OCI-LY7 (cell line): ENCODE results near the gene EPS15. TPM values are rescaled to one million over a fixed set of nuclear protein-coding genes. Genes with fewer than 3 reads are reported as not detected.

Experiments used
- BruUV-seq: library from RNA; stranded (reverse); fragments of 400-500 nt; replicated peaks from 2 replicates; lab custom pipeline; 2021; lab: Mats Ljungman, UMichigan
- CTCF ChIA-PET: fragments of 300-600 bp; sonication (Branson Sonifier 250); formaldehyde crosslinking; loops from one replicate; lab custom pipeline; 2022; ENCODE audit warnings: antibody characterized with exemption; ENCODE audit not compliant: unreplicated experiment; lab: Charles Lee
- POLR2A ChIA-PET: fragments of 300-600 bp; sonication (Branson Sonifier 250); formaldehyde crosslinking; loops from one replicate; lab custom pipeline; 2022; ENCODE audit warnings: antibody characterized with exemption; lab: Charles Lee
- DNase-seq: peaks from one replicate; pipeline ENCODE4 v3.0.0-alpha.2; 2015; ENCODE audit warnings: low spot score
- H2AFZ ChIP-seq: fragments of 200-600 bp; sonication (generic), shearing (Covaris generic); 2 replicates; pipeline ENCODE4 v1.6.1; 2014; ENCODE audit warnings: mild to moderate bottlenecking, antibody characterized with exemption, low read length, moderate library complexity
- H3K27ac ChIP-seq: fragments of 200-600 bp; sonication (generic); 2 replicates; pipeline ENCODE4 v1.5.1; 2014; ENCODE audit warnings: mixed run types, low read depth, mild to moderate bottlenecking, moderate library complexity, low read length, inconsistent platforms; ENCODE audit not compliant: poor library complexity, severe bottlenecking
- H3K36me3 ChIP-seq: fragments of 200-600 bp; sonication (generic); 2 replicates; pipeline ENCODE4 v1.6.1; 2014; ENCODE audit warnings: mild to moderate bottlenecking, antibody characterized with exemption, low read length, moderate library complexity, mixed read lengths; ENCODE audit not compliant: insufficient read depth
- H3K4me1 ChIP-seq: fragments of 200-600 bp; sonication (generic); 2 replicates; pipeline ENCODE4 v1.5.1; 2014; ENCODE audit warnings: mild to moderate bottlenecking, low read length; ENCODE audit not compliant: insufficient read depth, poor library complexity, severe bottlenecking
- H3K4me2 ChIP-seq: fragments of 200-600 bp; sonication (generic); 2 replicates; pipeline ENCODE4 v1.6.1; 2014; ENCODE audit warnings: mild to moderate bottlenecking, low read length
- H3K4me3 ChIP-seq: fragments of 200-600 bp; sonication (generic); 2 replicates; pipeline ENCODE4 v1.5.1; 2014; ENCODE audit warnings: mild to moderate bottlenecking, low read depth, low read length; ENCODE audit not compliant: poor library complexity, severe bottlenecking
- H3K79me2 ChIP-seq: fragments of 200-600 bp; sonication (generic); 2 replicates; pipeline ENCODE4 v1.6.1; 2016; ENCODE audit warnings: low read depth, mild to moderate bottlenecking, low read length, moderate library complexity, mixed read lengths; ENCODE audit not compliant: insufficient read depth
- H3K9me2 ChIP-seq: fragments of 200-600 bp; sonication (generic); 2 replicates; pipeline ENCODE4 v1.6.1; 2016; ENCODE audit warnings: mild to moderate bottlenecking, low read length, mixed read lengths; ENCODE audit not compliant: insufficient read depth
- H3K9me3 ChIP-seq: fragments of 200-600 bp; sonication (generic); 2 replicates; pipeline ENCODE4 v1.6.1; 2014; ENCODE audit warnings: mild to moderate bottlenecking, mixed run types, low read length, mixed read lengths
- H4K20me1 ChIP-seq: fragments of 200-600 bp; sonication (generic); 2 replicates; pipeline ENCODE4 v1.6.1; 2014; ENCODE audit warnings: mild to moderate bottlenecking, antibody characterized with exemption, low read length, moderate library complexity, mixed read lengths; ENCODE audit not compliant: insufficient read depth
- EZH2phosphoT487 ChIP-seq: fragments of 200-600 bp; sonication (generic); IDR thresholded peaks from 2 replicates; pipeline ENCODE4 v1.6.1; 2018; ENCODE audit warnings: low read depth, borderline replicate concordance, mild to moderate bottlenecking, mixed run types, antibody characterized with exemption, low read length, moderate library complexity, mixed read lengths
- intact Hi-C: fragments of 100-400 bp; cut with micrococcal nuclease; formaldehyde crosslinking; loops from one replicate; pipeline ENCODE4 v1.10.0; 2022; ENCODE audit not compliant: unreplicated experiment
- total RNA-seq, 2 experiments: library from RNA; depleted of rRNA in 1 of 2; stranded (reverse); fragments of >200 nt in 1 of 2; shearing (Covaris generic) in 1 of 2; gene quantifications; 2 replicates each; pipeline ENCODE4 v1.2.3, GENCODE V29; 2014 to 2022
- TF ChIP-seq, protein P1 (sequence below): fragments of 200-600 bp; sonication (generic); conservative IDR thresholded peaks from 2 replicates; pipeline ENCODE4 v1.5.1; 2014; ENCODE audit warnings: mild to moderate bottlenecking, antibody characterized with exemption, low read length, moderate library complexity, mixed read lengths

The EPS15 gene
- total RNA-seq, 2 experiments from 2014 or later, result 23.8 to 73.2 TPM

GRCh38 chr1:51344602-51345299, 174.3 kb downstream of the EPS15 start:
- Histone ChIP-seq H3K4me2 (no peak overlapping the region), H3K9me2 (no peaks in the 10 kb centered on the region), H3K36me3 (no peaks in the 10 kb centered on the region), H3K79me2 (no peaks in the 10 kb centered on the region), H2AFZ (no peak overlapping the region), H3K4me3 (no peak overlapping the region), H3K27ac (no peak overlapping the region), H3K9me3 (no peaks in the 10 kb centered on the region), H3K4me1 (no peaks in the 10 kb centered on the region), H4K20me1 (no peaks in the 10 kb centered on the region)
- POLR2A ChIA-PET, result no interaction called here
- intact Hi-C loops, result loop anchor here (10.0 kb wide), 1 partner anchor 430 kb away; no protein-coding TSS in a partner anchor
- CTCF ChIA-PET, result no interaction called here
- DNase-seq, result no peak
- no TSS peak for BruUV-seq
- TF ChIP-seq EZH2phosphoT487, result no peak
- TF ChIP-seq, protein P1, sequence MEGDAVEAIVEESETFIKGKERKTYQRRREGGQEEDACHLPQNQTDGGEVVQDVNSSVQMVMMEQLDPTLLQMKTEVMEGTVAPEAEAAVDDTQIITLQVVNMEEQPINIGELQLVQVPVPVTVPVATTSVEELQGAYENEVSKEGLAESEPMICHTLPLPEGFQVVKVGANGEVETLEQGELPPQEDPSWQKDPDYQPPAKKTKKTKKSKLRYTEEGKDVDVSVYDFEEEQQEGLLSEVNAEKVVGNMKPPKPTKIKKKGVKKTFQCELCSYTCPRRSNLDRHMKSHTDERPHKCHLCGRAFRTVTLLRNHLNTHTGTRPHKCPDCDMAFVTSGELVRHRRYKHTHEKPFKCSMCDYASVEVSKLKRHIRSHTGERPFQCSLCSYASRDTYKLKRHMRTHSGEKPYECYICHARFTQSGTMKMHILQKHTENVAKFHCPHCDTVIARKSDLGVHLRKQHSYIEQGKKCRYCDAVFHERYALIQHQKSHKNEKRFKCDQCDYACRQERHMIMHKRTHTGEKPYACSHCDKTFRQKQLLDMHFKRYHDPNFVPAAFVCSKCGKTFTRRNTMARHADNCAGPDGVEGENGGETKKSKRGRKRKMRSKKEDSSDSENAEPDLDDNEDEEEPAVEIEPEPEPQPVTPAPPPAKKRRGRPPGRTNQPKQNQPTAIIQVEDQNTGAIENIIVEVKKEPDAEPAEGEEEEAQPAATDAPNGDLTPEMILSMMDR, result no peak

GRCh38 chr1:51344276-51344601, 174.8 kb downstream of the EPS15 start:
- H4K20me1 ChIP-seq, result no peaks in the 10 kb centered on the region
- H3K4me2 ChIP-seq, result no peak overlapping the region
- ChIA-PET POLR2A (no interaction called here), CTCF (no interaction called here)
- H2AFZ ChIP-seq, result no peak overlapping the region
- BruUV-seq, result no TSS peak
- no peaks in the 10 kb centered on the region for H3K9me2 ChIP-seq
- intact Hi-C loops, result loop anchor here (10.0 kb wide), 1 partner anchor 431 kb away; no protein-coding TSS in a partner anchor
- no peak for DNase-seq
- no peaks in the 10 kb centered on the region for H3K79me2 ChIP-seq
- H3K36me3 ChIP-seq, result no peaks in the 10 kb centered on the region
- no peak overlapping the region for H3K27ac ChIP-seq
- no peaks in the 10 kb centered on the region for H3K9me3 ChIP-seq
- no peaks in the 10 kb centered on the region for H3K4me1 ChIP-seq
- no peak for TF ChIP-seq EZH2phosphoT487
- H3K4me3 ChIP-seq, result no peak overlapping the region

DNA sequence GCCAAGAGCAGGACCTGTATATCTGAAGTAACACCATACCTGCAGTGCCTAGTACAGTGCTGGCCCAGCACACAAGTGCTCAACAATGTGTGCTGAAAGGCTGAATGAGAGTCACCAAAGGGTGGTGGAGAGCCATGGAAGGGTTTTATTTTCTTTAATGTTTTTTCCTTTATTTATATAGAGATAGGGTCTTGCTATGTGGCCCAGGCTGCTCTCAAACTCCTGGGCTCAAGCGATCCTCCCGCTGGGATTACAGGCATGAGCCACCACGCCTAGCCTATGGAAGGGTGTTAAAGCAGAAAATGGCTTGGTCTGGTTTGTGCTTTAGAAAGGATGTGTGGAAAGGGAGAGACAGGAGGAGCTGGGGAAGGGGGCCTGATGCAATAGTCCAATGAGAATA, 175.4 kb downstream of the EPS15 start:
- BruUV-seq, result no TSS peak
- intact Hi-C loops, result loop anchor here (2.0 to 10.0 kb wide), 2 partner anchors 191 to 431 kb away; no protein-coding TSS in a partner anchor
- CTCF ChIA-PET, result no interaction called here

More for the DNA sequence above, 175.4 kb downstream of the EPS15 start:
- Histone ChIP-seq H4K20me1 (no peaks in the 10 kb centered on the region), H3K27ac (no peak overlapping the region), H3K4me2 (no peak overlapping the region), H3K9me3 (no peaks in the 10 kb centered on the region), H3K79me2 (no peaks in the 10 kb centered on the region), H3K4me3 (no peak overlapping the region), H3K4me1 (no peaks in the 10 kb centered on the region), H2AFZ (no peak overlapping the region), H3K36me3 (no peaks in the 10 kb centered on the region), H3K9me2 (no peaks in the 10 kb centered on the region)
- DNase-seq, result no peak
- POLR2A ChIA-PET, result no interaction called here
- TF ChIP-seq EZH2phosphoT487, result no peak
- TF ChIP-seq, protein P1, result no peak
